ENCODE measurements around the gene PPM1F.

- TF ChIP-seq EZH2 (IDR thresholded peaks at IDR 0.05; ENCODE audit: insufficient read depth, poor library complexity, severe bottlenecking): no peak
- no peak for TF ChIP-seq EZH2phosphoT487 (IDR thresholded peaks at IDR 0.05; ENCODE audit: insufficient read depth, low read depth)
These were observed 11.2 kb upstream of the PPM1F start for GRCh38 chr22:21963790-21964211.
